Left colon (tissue), 2 donors: ENCODE results near the gene PCBP4. TPM values are rescaled to one million over a fixed set of nuclear protein-coding genes. Genes with fewer than 3 reads are reported as not detected.

Experiments used
- ATAC-seq: fragments of 200-7000 bp; cut with Tn5 transposase; one replicate; pipeline ENCODE4 v1.9.1; 2020; ENCODE audit warnings: mild to moderate bottlenecking, moderate library complexity
- DNase-seq, 2 donors: peaks; one replicate each; pipeline ENCODE4 v3.0.0-alpha.2; 2020
- intact Hi-C, 2 donors: fragments of 100-400 bp; cut with DNase I in 1 of 2; cut with micrococcal nuclease in 1 of 2; formaldehyde crosslinking; loops; one replicate each; pipeline versions ENCODE4 v1.11.2 to v1.14.0; 2022; cut with DNase I, micrococcal nuclease
- total RNA-seq, 2 donors: library from RNA; stranded (reverse); fragmentation: NEBNext Ultra II Directional; extraction: Animal tissue kit (Norgen Biotek cat#: 25700); gene quantifications; one replicate each; pipeline ENCODE4 v1.2.1, GENCODE V29; 2021
- donor health status: DM: no; HTN: no; CAD: no.
- donor health status: DM: yes; HTN: yes; CAD: no.

PCBP4 gene
- total RNA-seq, 2 donors from 2014 or later = 23.3 to 27.4 TPM

DNA sequence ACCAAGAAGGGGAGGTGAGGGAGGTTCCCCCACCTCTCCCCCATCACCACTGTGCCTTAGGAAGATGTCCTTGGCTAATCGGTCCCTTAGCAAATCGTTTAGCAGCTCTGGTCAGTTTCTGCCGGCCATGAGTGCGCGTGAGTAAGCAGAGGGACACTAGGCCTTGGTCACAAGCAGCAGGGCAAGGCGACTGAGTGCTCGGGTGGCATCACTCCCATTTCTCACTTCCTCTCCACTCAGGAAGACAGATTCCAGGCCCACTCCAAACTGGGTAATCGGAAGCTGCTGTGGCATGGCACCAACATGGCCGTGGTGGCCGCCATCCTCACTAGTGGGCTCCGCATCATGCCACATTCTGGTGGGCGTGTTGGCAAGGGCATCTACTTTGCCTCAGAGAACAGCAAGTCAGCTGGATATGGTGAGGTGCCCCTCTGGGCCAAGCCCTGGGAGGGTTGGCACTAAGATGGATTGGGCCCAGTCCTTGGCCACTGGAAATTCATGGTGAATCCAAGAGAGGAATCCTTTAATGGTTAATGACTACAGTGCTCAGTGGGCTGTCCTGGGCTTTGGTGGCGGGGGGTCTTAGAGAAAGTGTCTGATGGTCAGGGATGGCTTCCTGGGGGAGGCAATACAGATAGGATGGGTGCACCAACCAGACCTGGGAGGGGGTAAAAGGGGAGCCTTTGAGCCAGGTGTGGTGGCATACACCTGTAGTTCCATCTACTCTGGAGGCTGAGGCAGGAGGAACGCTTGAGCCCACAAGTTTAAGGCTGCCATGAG is 21.1 kb downstream of the PCBP4 start:
- no peak for DNase-seq

DNA sequence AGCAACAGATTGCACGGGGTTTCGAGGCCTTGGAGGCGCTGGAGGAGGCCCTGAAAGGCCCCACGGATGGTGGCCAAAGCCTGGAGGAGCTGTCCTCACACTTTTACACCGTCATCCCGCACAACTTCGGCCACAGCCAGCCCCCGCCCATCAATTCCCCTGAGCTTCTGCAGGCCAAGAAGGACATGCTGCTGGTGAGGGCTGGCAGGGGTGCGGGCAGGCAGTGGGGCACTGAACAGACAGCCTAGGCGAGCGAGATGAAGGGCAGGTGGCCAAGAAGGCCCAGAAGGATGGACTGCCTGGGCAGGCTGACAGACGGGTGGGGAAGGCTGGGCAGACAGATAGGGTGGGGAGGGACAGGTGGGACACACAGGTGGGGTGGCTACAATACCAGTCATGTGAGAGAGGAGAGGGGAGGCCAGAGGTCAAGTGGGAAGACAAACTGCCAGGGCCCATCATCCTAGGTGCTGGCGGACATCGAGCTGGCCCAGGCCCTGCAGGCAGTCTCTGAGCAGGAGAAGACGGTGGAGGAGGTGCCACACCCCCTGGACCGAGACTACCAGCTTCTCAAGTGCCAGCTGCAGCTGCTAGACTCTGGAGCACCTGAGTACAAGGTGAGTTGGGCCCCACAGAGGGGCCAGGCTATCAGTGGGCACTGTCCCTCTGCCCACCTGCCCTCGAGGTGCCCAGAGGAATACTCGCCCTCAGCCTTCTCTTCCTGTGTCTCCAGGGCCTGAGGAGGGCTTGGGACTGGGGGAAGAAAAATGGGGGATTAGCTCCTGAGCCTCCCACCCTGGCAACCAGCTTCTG is 22.0 kb downstream of the PCBP4 start:
- no peak for DNase-seq
- ATAC-seq = no peak
- intact Hi-C loops = no loop called here

More for the DNA sequence above, 21.1 kb downstream of the PCBP4 start:
- no peak for ATAC-seq
- intact Hi-C loops = no loop called here

DNA sequence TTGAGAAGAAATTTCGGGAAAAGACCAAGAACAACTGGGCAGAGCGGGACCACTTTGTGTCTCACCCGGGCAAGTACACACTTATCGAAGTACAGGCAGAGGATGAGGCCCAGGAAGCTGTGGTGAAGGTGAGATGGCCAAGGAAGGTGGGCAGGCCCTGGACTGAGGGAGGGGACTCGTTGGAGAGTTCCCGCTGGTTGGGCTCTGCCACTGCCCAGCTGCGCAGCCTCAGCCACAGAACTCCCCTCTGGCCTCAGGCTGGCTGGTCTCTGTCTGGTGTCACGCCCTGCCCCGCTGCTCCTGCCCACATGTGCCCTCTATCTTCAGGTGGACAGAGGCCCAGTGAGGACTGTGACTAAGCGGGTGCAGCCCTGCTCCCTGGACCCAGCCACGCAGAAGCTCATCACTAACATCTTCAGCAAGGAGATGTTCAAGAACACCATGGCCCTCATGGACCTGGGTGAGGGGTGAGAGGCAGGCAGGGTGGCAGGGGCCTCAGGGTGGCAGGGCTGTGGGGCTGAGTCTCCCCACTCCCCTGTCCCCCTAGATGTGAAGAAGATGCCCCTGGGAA is 22.7 kb downstream of the PCBP4 start:
- intact Hi-C loops = no loop called here
- ATAC-seq = no peak
- DNase-seq = no peak

DNA sequence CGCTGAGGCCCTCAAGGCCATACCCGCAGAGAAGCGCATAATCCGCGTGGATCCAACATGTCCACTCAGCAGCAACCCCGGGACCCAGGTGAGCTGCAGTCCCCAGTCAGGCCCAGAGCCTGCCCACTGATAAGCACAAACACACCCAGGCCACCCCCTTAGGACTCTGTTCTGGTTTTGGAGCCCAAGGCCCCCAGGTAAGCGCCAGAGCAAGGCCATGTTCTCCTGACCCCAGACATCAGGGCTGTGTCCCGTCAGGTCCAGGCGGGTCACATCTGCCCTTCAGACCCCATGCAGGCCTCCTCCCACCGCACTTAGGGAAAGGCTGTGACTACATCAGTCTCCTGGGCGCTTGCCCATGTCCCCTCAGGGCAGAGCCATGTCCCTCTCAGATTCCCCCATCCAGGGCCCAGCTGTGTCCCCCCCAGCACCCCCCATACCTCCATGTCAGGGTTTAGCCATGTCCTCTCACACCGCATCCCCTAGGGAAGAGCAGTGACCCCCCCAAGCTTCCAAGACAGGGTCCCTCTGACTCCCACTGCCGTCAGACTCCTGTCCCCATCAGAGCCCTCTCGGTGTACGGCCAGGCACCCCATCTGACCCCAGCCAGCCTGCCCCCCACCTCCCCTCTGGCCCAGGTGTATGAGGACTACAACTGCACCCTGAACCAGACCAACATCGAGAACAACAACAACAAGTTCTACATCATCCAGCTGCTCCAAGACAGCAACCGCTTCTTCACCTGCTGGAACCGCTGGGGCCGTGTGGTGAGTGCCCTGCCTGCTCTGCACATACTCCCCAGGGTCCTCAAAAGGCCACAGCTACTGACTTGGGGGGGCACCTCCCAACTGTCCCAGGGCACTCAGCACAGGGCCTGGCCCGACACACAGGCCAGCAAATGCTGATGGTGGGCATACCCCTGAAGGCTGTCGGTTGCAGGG is 23.5 kb downstream of the PCBP4 start:
- intact Hi-C loops = no loop called here
- ATAC-seq (no peak), DNase-seq (no peak)

DNA sequence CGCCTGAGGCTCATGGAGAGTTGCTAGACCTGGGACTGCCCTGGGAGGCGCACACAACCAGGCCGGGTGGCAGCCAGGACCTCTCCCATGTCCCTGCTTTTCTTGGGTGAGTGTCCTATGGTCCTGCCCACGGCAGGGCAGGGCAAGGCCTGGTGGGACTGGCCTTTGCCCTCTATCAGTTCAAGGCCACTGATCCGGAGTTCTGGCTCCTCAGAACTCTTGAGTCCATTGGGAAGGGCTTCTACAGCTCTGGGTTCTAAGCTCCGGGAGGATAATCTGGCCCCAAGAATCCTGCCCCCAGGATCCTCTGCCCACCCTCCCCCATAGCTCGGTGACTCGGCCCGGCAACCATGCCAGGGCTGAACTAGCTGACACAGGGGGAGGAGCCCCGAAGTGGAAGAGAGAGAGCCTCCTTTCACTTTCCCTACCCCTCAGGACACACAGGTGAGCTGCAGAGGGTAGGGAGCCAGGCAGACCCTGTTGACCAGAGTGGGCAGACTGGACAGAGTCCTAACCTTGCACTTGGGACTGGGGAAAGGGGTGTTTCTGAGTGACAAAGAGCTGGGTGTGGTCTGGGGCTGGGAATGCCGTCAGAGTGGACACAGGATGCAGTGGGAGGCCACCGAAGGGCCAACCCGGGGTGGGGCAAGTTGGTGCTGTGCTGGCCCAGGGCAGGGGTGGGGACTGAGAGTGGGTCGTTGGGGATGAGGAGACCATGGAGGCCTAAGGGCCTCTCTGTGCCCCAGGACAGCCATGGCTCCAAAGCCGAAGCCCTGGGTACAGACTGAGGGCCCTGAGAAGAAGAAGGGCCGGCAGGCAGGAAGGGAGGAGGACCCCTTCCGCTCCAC is 24.4 kb downstream of the PCBP4 start:
- peak; percentile 71 to 80 for DNase-seq
- peak; percentile 58 for ATAC-seq
- intact Hi-C loops = no loop called here

DNA sequence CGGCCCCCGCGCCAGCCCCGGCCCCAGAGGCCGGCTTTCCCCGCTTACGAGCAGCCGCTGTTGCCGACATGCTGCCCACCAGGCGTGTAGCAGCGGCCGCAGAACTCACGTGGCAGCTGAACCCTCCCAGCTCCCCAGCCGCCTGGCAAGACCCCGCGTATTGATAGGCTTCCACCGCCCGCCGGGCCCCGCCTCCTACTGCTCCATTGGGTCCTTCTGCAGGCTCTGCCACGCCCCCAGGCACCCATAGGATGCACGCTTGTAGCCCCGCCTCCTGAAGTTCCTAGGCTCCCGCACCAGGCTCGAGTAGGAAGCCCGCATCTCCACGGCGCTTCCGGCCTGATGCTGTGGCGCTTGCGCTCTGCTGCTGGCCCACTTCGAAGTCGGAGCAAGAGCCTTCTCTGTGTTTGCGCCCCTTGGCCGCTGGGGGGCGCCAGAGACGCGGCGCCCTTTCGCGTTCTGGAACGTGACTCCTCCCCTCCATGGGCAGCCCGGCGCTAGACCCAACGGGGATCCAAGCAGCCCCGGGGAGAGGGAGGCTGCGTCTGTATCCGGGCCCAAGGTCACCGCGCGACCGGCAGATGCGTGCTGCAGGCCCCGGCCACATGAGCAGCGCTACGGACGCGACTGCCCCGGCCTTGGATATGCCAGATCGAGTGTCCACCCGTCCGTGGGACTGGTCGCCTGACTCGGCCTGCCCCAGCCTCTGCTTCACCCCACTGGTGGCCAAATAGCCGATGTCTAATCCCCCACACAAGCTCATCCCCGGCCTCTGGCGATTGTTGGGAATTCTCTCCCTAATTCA is 25.3 kb downstream of the PCBP4 start, which contains the start of the genes PARP3 and RRP9:
Gene PARP3 (plus strand): TSS at position 566 of the 805 bp plus-strand sequence. CDS start 993 bp downstream, outside the sequence.
Gene RRP9 (minus strand): TSS at position 107 of the 805 bp plus-strand sequence. CDS start 37 bp downstream, at position 70.
- DNase-seq = peak; percentile 100
- peak; percentile 87 for ATAC-seq
- intact Hi-C loops = no loop called here

DNA sequence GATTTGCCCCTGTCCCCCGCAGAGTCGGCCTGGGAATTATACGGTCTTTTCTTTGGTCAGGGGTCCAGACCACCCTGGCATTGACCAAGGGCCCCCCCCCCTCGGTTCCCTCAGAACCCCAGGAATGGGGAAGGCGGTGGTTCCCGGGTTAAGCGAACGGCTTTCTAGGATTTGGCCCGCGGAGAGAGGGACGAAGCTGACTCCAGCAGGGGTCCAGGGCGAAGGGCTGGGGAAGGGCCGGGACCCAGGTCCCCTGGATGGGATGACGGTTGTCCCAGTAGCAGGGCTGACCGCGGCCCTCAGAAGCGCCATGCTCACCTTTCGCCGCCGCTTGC is 25.8 kb downstream of the PCBP4 start:
- no peak for DNase-seq

DNA sequence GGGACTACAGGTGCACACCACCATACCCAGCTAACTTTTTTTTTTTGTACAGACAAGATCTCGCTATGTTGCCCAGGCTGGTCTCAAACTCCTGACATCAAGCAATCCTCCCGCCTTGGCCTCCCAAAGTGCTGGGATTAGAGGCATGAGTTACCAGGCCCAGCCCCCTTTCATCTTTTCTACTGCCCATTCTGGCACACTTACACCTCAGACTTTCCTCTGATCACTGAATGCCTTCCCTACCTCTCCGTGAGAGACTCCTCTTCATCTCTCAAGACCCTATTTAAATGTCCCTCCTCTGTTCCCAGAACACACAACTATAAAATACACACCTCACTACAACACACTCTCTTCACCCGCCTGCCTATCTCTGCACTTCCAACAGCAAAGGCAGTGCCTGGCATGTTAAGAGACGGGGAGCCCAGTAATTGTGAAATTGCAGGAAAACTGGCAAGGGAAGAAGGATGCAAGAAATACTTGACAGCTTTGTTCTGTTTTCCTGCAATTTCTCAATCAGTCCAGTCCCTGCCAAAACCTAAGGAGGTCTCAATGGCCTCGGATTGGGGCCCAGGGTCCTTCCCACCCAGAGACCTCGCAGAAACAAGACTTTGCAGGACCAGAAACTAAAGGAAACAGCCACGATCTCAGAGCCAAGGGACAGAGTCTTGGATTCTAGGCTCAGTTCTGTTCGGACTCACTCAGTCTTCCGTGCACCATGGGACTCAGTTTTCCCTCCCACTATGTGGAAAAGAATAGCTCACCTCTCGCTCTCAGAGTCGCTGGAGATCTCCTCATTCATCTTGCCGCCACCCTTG is 26.4 kb downstream of the PCBP4 start:
- intact Hi-C loops = no loop called here
- no peak for DNase-seq
- no peak for ATAC-seq

More for the DNA sequence above, 25.8 kb downstream of the PCBP4 start:
- intact Hi-C loops = no loop called here
- no peak for ATAC-seq

DNA sequence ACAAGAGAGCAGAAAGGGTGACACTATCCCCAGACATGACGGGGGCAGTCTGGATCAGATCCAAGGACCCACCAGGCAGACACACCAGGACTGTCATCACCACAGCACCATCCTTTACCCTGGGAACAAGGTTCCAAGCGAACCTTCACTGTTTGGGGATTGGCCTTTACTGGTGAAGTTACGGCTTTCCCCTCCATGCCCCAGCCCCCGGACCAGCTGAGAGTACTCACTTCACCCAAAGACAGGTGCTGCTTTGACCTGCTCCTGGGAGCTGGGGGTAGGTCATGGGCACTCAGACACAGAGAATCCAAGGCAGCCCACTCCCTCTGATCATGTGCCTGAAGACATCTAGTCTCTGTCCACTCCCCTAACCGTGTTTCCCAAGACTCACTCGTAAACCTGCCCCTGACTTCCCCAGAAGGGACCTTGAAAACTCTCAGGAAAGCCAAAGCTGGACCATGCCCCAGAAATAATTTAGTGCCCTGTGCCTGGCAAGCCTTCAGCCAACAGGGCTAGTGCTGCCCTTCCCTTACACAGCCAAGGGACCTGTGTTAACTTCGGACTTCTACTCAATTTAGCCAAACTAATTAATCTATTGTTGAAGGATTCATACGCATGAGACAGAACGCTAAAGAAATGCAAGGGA is 28.4 kb downstream of the PCBP4 start:
- intact Hi-C loops = no loop called here
- ATAC-seq = no peak
- no peak for DNase-seq

DNA sequence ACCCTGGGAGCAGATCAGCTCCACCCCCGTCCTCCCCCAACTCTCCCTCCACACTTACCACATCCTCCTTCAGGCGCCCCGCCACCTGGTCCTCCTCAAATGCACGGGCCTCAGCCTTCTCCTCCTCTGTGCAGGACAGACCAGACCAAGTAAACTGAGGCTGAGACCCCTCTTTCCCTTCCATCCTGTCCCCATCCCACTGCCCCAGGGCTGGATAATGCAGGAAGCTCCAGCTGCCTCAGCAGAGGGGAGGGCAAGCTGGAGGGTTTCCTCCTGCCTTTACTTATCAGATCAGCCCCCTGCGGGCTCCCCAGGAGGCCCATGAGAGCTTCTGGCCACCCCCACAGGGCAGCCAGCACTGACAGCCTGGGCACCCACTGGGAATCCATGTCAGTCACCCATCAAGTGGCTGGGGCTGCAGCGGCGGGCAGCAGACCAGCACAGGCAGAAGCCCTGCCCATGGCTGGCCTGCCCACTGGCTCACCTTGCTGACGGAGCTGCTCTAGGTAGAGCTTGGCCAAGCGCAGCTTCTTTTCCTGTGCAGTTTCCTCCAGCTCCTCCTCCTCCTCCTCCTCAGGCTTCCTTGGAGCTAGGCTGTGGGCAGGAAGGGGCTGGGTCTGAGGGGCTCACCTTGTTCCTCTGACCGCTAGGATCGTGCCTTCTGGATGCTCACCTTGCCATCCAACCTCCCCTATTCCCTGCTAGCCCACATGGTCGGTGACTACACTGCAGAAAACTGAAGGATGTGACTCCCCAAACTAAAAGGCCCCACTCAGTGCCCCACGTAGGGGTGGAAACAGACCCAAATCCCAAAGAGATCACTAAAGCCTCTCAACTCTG is 29.4 kb downstream of the PCBP4 start:
- no peak for DNase-seq
- no peak for ATAC-seq
- intact Hi-C loops = no loop called here

DNA sequence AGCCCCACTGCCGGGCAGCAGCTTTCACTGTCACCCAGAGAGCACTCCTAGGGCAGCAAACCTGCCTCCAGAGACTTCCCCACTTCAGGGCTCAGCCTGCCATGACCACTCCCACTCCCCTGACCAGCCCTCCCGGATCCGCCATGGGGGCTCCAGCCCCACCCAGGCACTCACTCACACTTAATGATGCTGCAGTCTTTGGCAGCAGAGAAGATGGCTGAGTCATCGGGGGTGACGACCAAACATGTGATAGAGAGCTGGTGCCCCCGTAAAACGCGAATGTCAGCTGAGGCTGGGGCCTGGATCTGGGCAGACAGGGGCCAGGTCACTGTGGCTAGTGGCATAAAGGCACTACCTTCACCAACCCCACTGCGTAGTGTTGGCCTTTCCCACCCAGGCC is 30.2 kb downstream of the PCBP4 start:
- no peak for DNase-seq
- intact Hi-C loops = no loop called here
- no peak for ATAC-seq

DNA sequence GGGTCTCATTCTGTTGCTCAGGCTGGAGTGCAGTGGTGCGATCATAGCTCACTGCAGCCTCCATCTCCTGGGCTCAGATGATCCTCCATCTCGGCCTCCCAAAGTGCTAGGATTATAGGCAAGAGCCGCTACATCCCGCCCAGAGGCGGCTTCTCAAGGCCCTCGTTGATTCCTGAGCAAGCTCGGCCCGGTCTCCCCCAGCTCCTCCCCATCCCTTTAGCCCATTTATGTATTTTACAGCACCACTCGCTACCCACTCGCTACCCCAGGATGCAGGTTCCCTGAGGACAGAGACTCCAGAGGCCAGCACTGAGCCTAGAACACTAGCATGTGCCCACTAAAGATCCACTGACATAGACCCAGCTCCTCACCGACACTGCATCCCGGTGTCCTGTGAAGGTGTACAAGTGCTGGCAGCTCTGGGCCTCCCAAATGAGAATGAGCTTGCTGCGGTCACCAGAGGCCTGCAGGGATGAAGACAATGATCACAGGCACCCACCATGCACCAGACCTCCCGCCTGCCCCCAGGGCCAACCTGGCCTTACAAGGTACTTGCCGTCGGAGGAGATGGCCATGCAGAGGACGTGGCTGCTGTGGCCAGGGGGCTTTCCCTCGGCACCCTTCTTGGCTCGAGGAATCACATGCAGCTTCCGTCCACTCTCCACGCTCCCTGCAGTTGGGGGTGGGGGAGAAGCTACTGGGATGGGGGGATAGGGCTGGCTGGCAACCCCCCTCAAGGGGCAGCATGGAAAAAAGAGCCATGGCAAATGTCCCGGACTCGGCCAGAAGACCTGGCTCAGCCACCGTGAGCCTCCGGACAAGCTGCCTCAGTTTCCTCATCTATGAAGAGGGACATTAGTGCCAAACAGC is 31.1 kb downstream of the PCBP4 start:
- intact Hi-C loops = no loop called here
- no peak for ATAC-seq

DNA sequence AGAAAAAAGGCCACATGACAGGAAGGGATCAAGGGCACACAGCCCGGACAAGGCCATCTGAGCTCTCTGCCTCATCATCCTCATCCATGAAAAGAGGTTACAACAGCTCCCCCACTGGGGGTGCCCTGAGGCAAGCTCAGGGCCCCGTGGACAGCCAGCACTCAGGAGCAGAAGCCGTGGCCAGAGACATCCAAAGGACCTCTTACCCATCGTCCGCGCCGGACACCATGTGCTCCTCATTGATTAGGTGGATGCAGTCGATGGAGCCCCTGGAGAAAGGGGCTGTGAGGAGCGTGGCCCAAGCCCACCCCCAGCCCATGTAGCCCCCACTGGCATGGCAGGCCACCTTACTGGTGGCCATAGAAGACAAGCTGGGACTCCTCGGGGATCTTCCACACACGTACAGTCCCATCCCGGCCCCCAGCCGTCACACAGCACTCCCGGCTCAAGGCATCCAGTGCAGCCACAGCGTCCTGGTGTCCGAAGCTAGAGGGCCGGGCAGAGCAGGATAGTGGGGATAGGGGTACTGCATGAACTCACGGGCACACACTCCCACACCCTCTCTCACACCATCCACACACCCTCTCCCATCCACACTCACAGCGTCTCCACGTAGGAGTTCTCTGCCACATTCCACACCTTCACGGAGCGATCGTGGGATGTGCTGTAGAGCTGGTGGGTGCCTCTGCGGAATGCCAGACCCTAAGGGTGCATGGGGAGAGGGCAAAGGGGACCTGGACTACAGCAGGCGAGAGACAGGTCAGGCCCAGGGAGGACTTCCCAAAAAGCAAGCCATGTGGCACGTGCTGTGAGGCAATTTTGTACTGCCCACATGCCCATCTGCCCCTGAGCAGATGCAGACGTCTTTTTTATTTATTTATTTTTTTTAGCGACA is 32.0 kb downstream of the PCBP4 start:
- ATAC-seq (no peak), DNase-seq (no peak)
- intact Hi-C loops = no loop called here

More for the DNA sequence above, 31.1 kb downstream of the PCBP4 start:
- no peak for DNase-seq
